Transverse colon (tissue), 4 donors: ENCODE results near the gene FBLN7.

Experiments used
- CTCF ChIP-seq, 5 experiments: fragments of 200-600 bp in 3 of 5; fragments of 450-650 bp in 2 of 5; sonication (generic) in 3 of 5; IDR thresholded peaks; 1 replicate in 2 of 5; 2 replicates in 3 of 5; pipeline ENCODE4 v1.5.1; 2016 to 2017; ENCODE audit warnings: antibody characterized with exemption in 5 of 5, inconsistent platforms in 3 of 5, mild to moderate bottlenecking in 2 of 5, moderate library complexity in 1 of 5
- EP300 ChIP-seq: sonication (generic); formaldehyde crosslinking; IDR thresholded peaks from one replicate; pipeline ENCODE4 v1.6.1; 2017; ENCODE audit warnings: antibody characterized with exemption, low read depth
- POLR2A ChIP-seq: fragments of 450-650 bp; IDR thresholded peaks from one replicate; pipeline ENCODE4 v1.6.1; 2016; ENCODE audit warnings: antibody characterized with exemption, mild to moderate bottlenecking, moderate library complexity
- POLR2AphosphoS5 ChIP-seq, 3 donors: sonication (generic); formaldehyde crosslinking; IDR thresholded peaks; one replicate each; pipeline ENCODE4 v1.6.1; 2016; ENCODE audit warnings: antibody characterized with exemption in 3 of 3

- TF ChIP-seq CTCF (IDR thresholded peaks at IDR 0.05) (no peak), EP300 (no peak), POLR2A (no peak), POLR2AphosphoS5 (IDR thresholded peaks at IDR 0.05) (no peak)
Observed at GRCh38 chr2:112229348-112229747, 91.2 kb downstream of the FBLN7 start.
